GM18907 (cell line): ENCODE data around the gene ECSIT.
A peak's percentile ranks its signal among the peaks of the same experiment; 100 is the strongest.
"Not testable (repeated sequence)": the region's sequence is repeated elsewhere in the genome, so short reads cannot be mapped to it uniquely, and the experiment has no call there.

Experiments used
- ATAC-seq: cut with Tn5 transposase; IDR thresholded peaks from one replicate; pipeline ENCODE4 v1.9.1; 2021; ENCODE audit warnings: mild to moderate bottlenecking, moderate library complexity; ENCODE audit not compliant: unreplicated experiment

ECSIT gene

GRCh38 chr19:11528551-11529341, at the start of gene ECSIT:
ECSIT (minus strand) TSS chr19:11529134; CDS start chr19:11519170, 9,964 bp downstream.
- ATAC-seq = peak; percentile 94

- no peak for ATAC-seq
These were observed 48.7 kb upstream of the ECSIT start, which contains the start of gene ACP5 for GRCh38 chr19:11577451-11578257. ACP5 (minus strand) TSS chr19:11577645; CDS start chr19:11577317, 328 bp downstream.

- ATAC-seq = no peak
These were observed 47.3 kb upstream of the ECSIT start for GRCh38 chr19:11576227-11576626.

GRCh38 chr19:11574689-11575088, 45.8 kb upstream of the ECSIT start:
- no peak for ATAC-seq

- not testable (repeated sequence) for ATAC-seq
These were observed 44.8 kb upstream of the ECSIT start for GRCh38 chr19:11573763-11574162.

GRCh38 chr19:11573354-11573753, 44.4 kb upstream of the ECSIT start:
- ATAC-seq = not testable (repeated sequence)

- no peak for ATAC-seq
These were observed 41.1 kb upstream of the ECSIT start for GRCh38 chr19:11570039-11570462.

- no peak for ATAC-seq
These were observed 37.2 kb upstream of the ECSIT start for GRCh38 chr19:11566164-11566563.

- ATAC-seq = not testable (repeated sequence)
These were observed 36.7 kb upstream of the ECSIT start for GRCh38 chr19:11565649-11565980.

GRCh38 chr19:11564082-11564807, 35.3 kb upstream of the ECSIT start:
- ATAC-seq = not testable (repeated sequence)

- no peak for ATAC-seq
These were observed 34.6 kb upstream of the ECSIT start for GRCh38 chr19:11563532-11563931.

GRCh38 chr19:11560404-11561051, 31.6 kb upstream of the ECSIT start:
- ATAC-seq = no peak

GRCh38 chr19:11558881-11559828, 30.2 kb upstream of the ECSIT start, which contains the start of gene ELOF1:
ELOF1 (minus strand) TSS chr19:11559230; CDS start chr19:11554347, 4,883 bp downstream.
- peak; percentile 81 for ATAC-seq

- ATAC-seq = no peak
These were observed 27.9 kb upstream of the ECSIT start for GRCh38 chr19:11556634-11557420.

- ATAC-seq = no peak
These were observed 26.3 kb upstream of the ECSIT start for GRCh38 chr19:11555246-11555645.

- ATAC-seq = no peak
These were observed 25.2 kb upstream of the ECSIT start for GRCh38 chr19:11554160-11554559.

GRCh38 chr19:11552666-11553372, 23.9 kb upstream of the ECSIT start:
- ATAC-seq = no peak

- no peak for ATAC-seq
These were observed 22.8 kb upstream of the ECSIT start for GRCh38 chr19:11551603-11552235.
